GM21360 (cell line): ENCODE measurements around the gene PYGO2.
"Not testable (repeated sequence)": the region's sequence is repeated elsewhere in the genome, so short reads cannot be mapped to it uniquely, and the experiment has no call there.

Experiments
- ATAC-seq: cut with Tn5 transposase; IDR thresholded peaks from one replicate; pipeline ENCODE4 v1.9.1; 2021; ENCODE audit warnings: mild to moderate bottlenecking, moderate library complexity; ENCODE audit not compliant: unreplicated experiment

The PYGO2 gene

DNA sequence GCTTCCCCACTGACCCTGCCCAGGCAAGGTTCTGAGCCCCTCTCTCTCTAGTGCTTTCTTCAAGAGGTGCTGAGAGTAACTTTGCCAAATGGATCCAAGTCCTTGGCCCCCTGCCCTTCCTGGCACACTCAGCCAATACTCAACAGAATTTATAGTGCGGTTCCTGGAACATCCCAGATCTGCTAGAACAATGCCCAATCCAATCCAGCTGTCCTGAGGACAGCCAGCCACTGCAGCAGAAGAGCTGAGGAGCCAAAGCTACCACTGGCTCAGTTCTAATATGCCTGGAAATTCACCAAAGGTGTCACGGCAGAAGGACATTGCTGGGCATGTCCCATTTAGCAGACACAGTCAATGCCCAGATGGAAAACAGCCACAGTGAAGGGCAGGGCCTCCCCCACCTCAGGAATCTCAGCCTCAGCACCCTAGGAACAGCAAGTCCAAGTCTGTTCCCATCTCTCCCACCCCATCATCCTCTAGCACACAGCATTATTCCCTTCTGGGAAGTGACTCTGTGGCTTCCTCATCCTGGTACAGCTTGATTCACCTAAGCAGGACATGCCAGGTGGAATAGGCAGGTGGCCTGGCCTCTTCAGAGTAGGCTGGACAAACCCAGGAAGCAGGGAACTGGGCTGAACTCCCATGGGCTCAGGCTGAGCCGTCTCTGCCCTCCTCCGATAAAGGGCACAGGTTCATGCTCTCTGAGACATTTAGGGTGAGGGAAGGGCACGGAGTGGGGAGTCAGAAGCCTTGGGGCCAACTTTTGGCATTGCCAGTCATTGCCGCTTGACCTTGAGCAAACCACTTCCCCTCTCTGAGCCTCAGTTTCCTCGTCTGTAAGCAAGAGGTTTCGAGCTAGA is 49.7 kb downstream of the PYGO2 start:
- ATAC-seq = no peak

DNA sequence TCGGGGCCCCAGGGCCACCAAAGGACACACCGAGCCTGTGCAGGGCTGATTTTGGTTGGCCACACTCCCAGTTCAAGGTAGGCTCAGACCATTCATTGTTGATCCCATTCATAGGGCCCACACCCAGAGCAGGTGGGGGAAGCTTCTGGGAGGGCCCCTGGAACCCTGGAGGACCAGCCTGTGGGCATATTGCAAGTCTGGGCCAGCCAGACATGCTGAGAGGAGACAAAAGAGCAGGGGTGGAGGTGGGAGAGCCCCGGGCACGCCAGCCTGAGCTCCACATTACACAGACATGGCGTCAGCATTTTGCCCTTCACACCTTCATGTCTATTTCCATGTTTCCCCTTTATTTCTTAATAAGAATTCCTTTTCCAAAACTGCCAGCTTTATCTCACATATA is 50.7 kb downstream of the PYGO2 start:
- no peak for ATAC-seq

DNA sequence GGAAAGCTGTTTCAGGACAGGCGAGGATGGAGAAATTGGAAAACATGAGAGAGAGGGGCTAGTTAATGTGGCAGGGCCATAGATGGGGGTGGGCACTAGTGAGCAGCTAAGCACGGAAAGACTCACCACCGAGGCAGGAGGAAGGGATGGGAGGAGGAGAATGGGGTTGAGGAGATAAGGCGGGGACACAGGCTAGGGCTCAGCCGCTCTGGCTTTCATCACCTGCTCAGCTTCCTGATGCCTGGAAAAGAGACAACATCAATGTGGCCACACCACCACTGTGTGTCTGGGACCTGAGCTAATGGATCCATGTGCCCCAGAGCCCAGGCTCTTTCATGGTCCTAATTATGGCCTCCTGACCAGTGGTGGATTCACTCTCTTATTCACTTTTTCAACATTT is 52.6 kb downstream of the PYGO2 start:
- ATAC-seq = no peak

DNA sequence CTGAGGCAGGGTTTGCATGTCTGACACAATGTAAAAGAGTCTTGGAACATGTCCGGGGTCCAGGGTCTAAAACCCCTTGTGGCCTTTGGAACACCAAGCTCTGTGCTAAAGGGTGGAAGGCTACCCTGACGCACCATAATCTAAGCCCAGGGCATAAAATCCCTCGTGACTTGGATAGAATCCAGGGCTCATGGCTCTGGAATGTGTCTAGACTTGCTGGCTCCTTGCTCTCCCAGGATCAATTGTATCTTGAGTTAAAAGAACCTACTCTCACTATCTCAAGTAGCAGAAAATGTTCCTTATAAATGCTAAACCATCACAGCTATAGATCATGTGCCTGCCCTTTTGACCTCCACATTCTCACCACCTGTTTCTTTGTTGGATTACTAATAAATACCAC is 53.5 kb downstream of the PYGO2 start:
- not testable (repeated sequence) for ATAC-seq
